PC-3 (cell line): Measurements from ENCODE around the gene IFI27L2. TPM values are rescaled to one million over a fixed set of nuclear protein-coding genes. Genes with fewer than 3 reads are reported as not detected.

Experiments used
- ATAC-seq: fragments of 200-7000 bp; cut with Tn5 transposase; 2 replicates; pipeline ENCODE4 v1.9.1; 2020; ENCODE audit warnings: mild to moderate bottlenecking, moderate library complexity
- Bru-seq: library from RNA; stranded (reverse); fragments of 400-500 nt; gene quantifications from one replicate; lab custom pipeline; 2021; lab: Mats Ljungman, UMichigan
- BruChase-seq, 2 experiments: library from RNA; stranded (reverse); fragments of 400-500 nt; gene quantifications; one replicate each; lab custom pipeline; 2021; lab: Mats Ljungman, UMichigan
- BruUV-seq: library from RNA; stranded (reverse); fragments of 400-500 nt; replicated peaks from 2 replicates; lab custom pipeline; 2021; lab: Mats Ljungman, UMichigan
- CTCF ChIA-PET: fragments of 300-600 bp; sonication (Branson Sonifier 250); formaldehyde crosslinking; loops from one replicate; lab custom pipeline; 2022; ENCODE audit warnings: antibody characterized with exemption; lab: Charles Lee
- POLR2A ChIA-PET: fragments of 300-600 bp; sonication (Branson Sonifier 250); formaldehyde crosslinking; loops from one replicate; lab custom pipeline; 2022; ENCODE audit warnings: antibody characterized with exemption; ENCODE audit not compliant: unreplicated experiment; lab: Charles Lee
- DNase-seq: peaks from one replicate; pipeline ENCODE4 v3.0.0-alpha.2; 2015
- H2AFZ ChIP-seq: fragments of 300-600 bp; sonication (generic); 2 replicates; pipeline ENCODE4 v1.6.0; 2016; ENCODE audit warnings: antibody characterized with exemption, low read length
- H3F3A ChIP-seq: fragments of 300-600 bp; sonication (generic); one replicate; pipeline ENCODE4 v1.6.0; 2017; ENCODE audit warnings: antibody characterized with exemption, low read length, control low read depth, mild to moderate bottlenecking; ENCODE audit not compliant: unreplicated experiment
- H3K27ac ChIP-seq: fragments of 300-600 bp; sonication (generic); 2 replicates; pipeline ENCODE4 v1.5.1; 2016; ENCODE audit warnings: mild to moderate bottlenecking, low read length
- H3K27me3 ChIP-seq: fragments of 300-600 bp; sonication (generic); 2 replicates; pipeline ENCODE4 v1.6.1; 2016; ENCODE audit warnings: low read length, mixed read lengths
- H3K36me3 ChIP-seq: fragments of 300-600 bp; sonication (generic); 2 replicates; pipeline ENCODE4 v1.6.1; 2016; ENCODE audit warnings: low read depth, mixed run types, low read length, mixed read lengths
- H3K4me1 ChIP-seq: fragments of 300-600 bp; sonication (generic); 2 replicates; pipeline ENCODE4 v1.5.1; 2016; ENCODE audit warnings: low read length; ENCODE audit not compliant: insufficient read depth
- H3K4me2 ChIP-seq: fragments of 300-600 bp; sonication (generic); 2 replicates; pipeline ENCODE4 v1.6.0; 2016; ENCODE audit warnings: low read length
- H3K4me3 ChIP-seq: fragments of 300-600 bp; sonication (generic); 2 replicates; pipeline ENCODE4 v1.5.1; 2016; ENCODE audit warnings: mild to moderate bottlenecking, low read length, mixed read lengths
- H3K79me2 ChIP-seq: fragments of 300-600 bp; sonication (generic); 2 replicates; pipeline ENCODE4 v1.6.1; 2017; ENCODE audit warnings: low read length, mixed read lengths
- H3K9ac ChIP-seq: fragments of 300-600 bp; sonication (generic); 2 replicates; pipeline ENCODE4 v1.6.0; 2016; ENCODE audit warnings: mild to moderate bottlenecking, low read length
- H3K9me2 ChIP-seq: fragments of 300-600 bp; sonication (generic); replicated peaks from 2 replicates; pipeline ENCODE4 v1.6.1; 2016; ENCODE audit warnings: mixed run types, low read length, mixed read lengths
- H3K9me3 ChIP-seq: fragments of 300-600 bp; sonication (generic); 2 replicates; pipeline ENCODE4 v1.6.1; 2016; ENCODE audit warnings: low read length, mixed read lengths
- H4K20me1 ChIP-seq: fragments of 300-600 bp; sonication (generic); 2 replicates; pipeline ENCODE4 v1.6.1; 2016; ENCODE audit warnings: low read length, mixed read lengths
- EZH2 ChIP-seq: fragments of 300-600 bp; sonication (generic); IDR thresholded peaks from one replicate; pipeline ENCODE4 v1.6.1; 2017; ENCODE audit warnings: antibody characterized with exemption, mild to moderate bottlenecking, low read length; ENCODE audit not compliant: unreplicated experiment
- EZH2phosphoT487 ChIP-seq: fragments of 300-600 bp; sonication (generic); IDR thresholded peaks from 2 replicates; pipeline ENCODE4 v1.6.1; 2018; ENCODE audit warnings: mild to moderate bottlenecking, antibody characterized with exemption, low read length, borderline replicate concordance
- intact Hi-C: fragments of 100-400 bp; cut with micrococcal nuclease; formaldehyde crosslinking; loops from 2 replicates; pipeline ENCODE4 v1.9.0; 2023
- long read RNA-seq: library from polyadenylated mRNA; unstranded; transcript quantifications from one replicate; pipeline ENCODE4 v2.0.0, GENCODE V29; 2021; ENCODE audit not compliant: unreplicated experiment
- total RNA-seq: library from RNA; depleted of rRNA; stranded (reverse); fragments of >200 nt; gene quantifications from 2 replicates; pipeline ENCODE4 v1.2.3, GENCODE V29; 2014; rRNA removed
- TF ChIP-seq, protein P1 (sequence below): fragments of 300-600 bp; sonication (generic); conservative IDR thresholded peaks from 2 replicates; pipeline ENCODE4 v1.5.1; 2017; ENCODE audit warnings: antibody characterized with exemption, low read depth, mild to moderate bottlenecking, low read length

Gene IFI27L2
- total RNA-seq: 29.3 and 42.7 TPM in 2 replicates
- Bru-seq, nascent RNA: percentile 71 among the genes with signal in this experiment
- percentile 61 among the genes with signal in this experiment for BruChase-seq, experiment 1, labeled RNA remaining after a 6-hour chase
- percentile 51 among the genes with signal in this experiment for BruChase-seq, experiment 2, labeled RNA remaining after a 2-hour chase
- long read RNA-seq, transcript IFI27L2-203 (2 exons, 676 nt): major isoform, 9 of 18 reads
- long read RNA-seq, partial matches to known transcripts: 1 of 18 reads
- long read RNA-seq, other reads (novel, unspliced or antisense): 2 of 18 reads

DNA sequence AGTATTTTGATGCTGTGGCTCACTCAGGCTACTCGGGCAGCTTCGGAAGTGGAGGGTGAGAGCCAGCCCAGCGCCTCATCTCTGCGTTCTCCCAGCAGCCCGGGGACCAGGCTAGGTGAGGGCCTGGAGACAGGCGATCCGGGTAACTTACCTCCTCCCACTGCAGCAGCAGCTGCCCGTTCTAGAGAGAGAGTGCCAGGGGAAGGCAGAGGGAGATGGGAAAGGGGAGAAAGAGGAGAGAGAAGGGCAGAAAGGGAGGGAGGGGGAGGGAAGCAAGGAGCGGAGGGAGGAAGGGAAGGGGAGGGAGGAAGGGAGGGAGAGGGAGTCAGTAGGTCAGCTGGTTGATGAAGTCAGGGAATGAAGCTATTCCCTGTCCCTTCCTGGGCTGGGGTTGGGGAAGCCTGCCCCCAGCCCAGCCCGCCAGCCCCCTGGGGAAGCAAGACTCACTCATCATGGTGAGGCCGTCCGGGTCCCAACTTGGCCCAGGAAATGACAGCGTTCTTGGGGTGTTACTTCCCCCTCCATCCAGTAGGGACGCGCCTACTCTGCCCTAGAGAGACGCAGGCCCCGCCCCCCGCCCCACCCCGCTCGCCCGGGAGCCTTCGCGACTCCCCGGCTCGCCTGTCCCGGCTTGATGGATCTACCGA lies at the start of gene IFI27L2:
Gene IFI27L2, minus strand, starts transcription at position 494 of the 647 bp plus-strand sequence. Its CDS starts 40 bp downstream, at position 454.
- POLR2A ChIA-PET: no interaction called here
- DNase-seq (peak; percentile 57), ATAC-seq (peak; percentile 92)
- Histone ChIP-seq H4K20me1 (no peaks in the 10 kb centered on the region), H3K4me3 (peak within 1 kb of the TSS; percentile 67), H3K79me2 (no peaks in the 10 kb centered on the region), H3K27ac (no peak within 1 kb of the TSS), H3K27me3 (no peaks in the 10 kb centered on the region), H3K9me3 (no peaks in the 10 kb centered on the region), H3K36me3 (no peaks in the 10 kb centered on the region), H2AFZ (peak within 1 kb of the TSS; percentile 73), H3K9me2 (no peaks in the 10 kb centered on the region), H3K4me2 (peak within 1 kb of the TSS; percentile 97), H3K4me1 (peaks cover 9% of the 10 kb centered on the region; the same call in 1 of the 2 replicates), H3K9ac (0 out of 2 replicates have a peak within 1 kb of the TSS, but pooled peaks have one; percentile 4), H3F3A (no peaks in the 10 kb centered on the region)
- intact Hi-C loops: no loop called here
- no TSS peak for BruUV-seq
- TF ChIP-seq, protein P1, sequence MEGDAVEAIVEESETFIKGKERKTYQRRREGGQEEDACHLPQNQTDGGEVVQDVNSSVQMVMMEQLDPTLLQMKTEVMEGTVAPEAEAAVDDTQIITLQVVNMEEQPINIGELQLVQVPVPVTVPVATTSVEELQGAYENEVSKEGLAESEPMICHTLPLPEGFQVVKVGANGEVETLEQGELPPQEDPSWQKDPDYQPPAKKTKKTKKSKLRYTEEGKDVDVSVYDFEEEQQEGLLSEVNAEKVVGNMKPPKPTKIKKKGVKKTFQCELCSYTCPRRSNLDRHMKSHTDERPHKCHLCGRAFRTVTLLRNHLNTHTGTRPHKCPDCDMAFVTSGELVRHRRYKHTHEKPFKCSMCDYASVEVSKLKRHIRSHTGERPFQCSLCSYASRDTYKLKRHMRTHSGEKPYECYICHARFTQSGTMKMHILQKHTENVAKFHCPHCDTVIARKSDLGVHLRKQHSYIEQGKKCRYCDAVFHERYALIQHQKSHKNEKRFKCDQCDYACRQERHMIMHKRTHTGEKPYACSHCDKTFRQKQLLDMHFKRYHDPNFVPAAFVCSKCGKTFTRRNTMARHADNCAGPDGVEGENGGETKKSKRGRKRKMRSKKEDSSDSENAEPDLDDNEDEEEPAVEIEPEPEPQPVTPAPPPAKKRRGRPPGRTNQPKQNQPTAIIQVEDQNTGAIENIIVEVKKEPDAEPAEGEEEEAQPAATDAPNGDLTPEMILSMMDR: no peak
- TF ChIP-seq EZH2phosphoT487 (no peak), EZH2 (no peak)
- CTCF ChIA-PET: no interaction called here

GRCh38 chr14:94177806-94178205 lies 48.4 kb upstream of the IFI27L2 start:
- no TSS peak for BruUV-seq

More at GRCh38 chr14:94177806-94178205, 48.4 kb upstream of the IFI27L2 start:
- no peaks in the 10 kb centered on the region for H3K9me3 ChIP-seq
- H3K36me3 ChIP-seq: no peaks in the 10 kb centered on the region
- no peak overlapping the region for H3K9ac ChIP-seq
- no peaks in the 10 kb centered on the region for H3F3A ChIP-seq
- CTCF ChIA-PET: no interaction called here
- H3K27me3 ChIP-seq: peaks cover 58% of the 10 kb centered on the region
- H3K4me2 ChIP-seq: no peak overlapping the region
- no peaks in the 10 kb centered on the region for H3K9me2 ChIP-seq
- no peak overlapping the region for H3K4me3 ChIP-seq
- no peak overlapping the region for H2AFZ ChIP-seq
- ATAC-seq (no peak), DNase-seq (peak; percentile 9)
- no peak overlapping the region for H3K27ac ChIP-seq
- no peaks in the 10 kb centered on the region for H3K4me1 ChIP-seq
- peaks cover 8% of the 10 kb centered on the region; the same call in 1 of the 2 replicates for H4K20me1 ChIP-seq
- TF ChIP-seq EZH2phosphoT487 (no peak), EZH2 (no peak)
- TF ChIP-seq, protein P1: no peak
- intact Hi-C loops: no loop called here
- POLR2A ChIA-PET: no interaction called here
- no peaks in the 10 kb centered on the region for H3K79me2 ChIP-seq
